Endothelial cell (in vitro differentiated cells): ENCODE measurements around the gene PHAX. TPM values are rescaled to one million over a fixed set of nuclear protein-coding genes. Genes with fewer than 3 reads are reported as not detected.
"Not testable (repeated sequence)": the region's sequence is repeated elsewhere in the genome, so short reads cannot be mapped to it uniquely, and the experiment has no call there.

ENCODE experiments used
- DNase-seq: peaks from one replicate; pipeline ENCODE4 v3.0.0; 2021; ENCODE audit warnings: low spot score
- H3K27ac Mint-ChIP-seq: one replicate; pipeline ENCODE4 v1.8.0; 2021; ENCODE audit warnings: mixed read lengths, inconsistent platforms; ENCODE audit not compliant: unreplicated experiment
- H3K27me3 Mint-ChIP-seq: one replicate; pipeline ENCODE4 v1.8.0; 2021; ENCODE audit warnings: mild to moderate bottlenecking, moderate library complexity, mixed read lengths, inconsistent platforms; ENCODE audit not compliant: unreplicated experiment
- H3K36me3 Mint-ChIP-seq: one replicate; pipeline ENCODE4 v1.8.0; 2021; ENCODE audit warnings: mild to moderate bottlenecking, low read depth, mixed read lengths, inconsistent platforms; ENCODE audit not compliant: unreplicated experiment
- H3K4me1 Mint-ChIP-seq: one replicate; pipeline ENCODE4 v1.8.0; 2021; ENCODE audit warnings: mild to moderate bottlenecking, mixed read lengths, inconsistent platforms; ENCODE audit not compliant: unreplicated experiment
- H3K4me3 Mint-ChIP-seq: one replicate; pipeline ENCODE4 v1.8.0; 2021; ENCODE audit warnings: mild to moderate bottlenecking, mixed read lengths, inconsistent platforms; ENCODE audit not compliant: unreplicated experiment
- H3K9me3 Mint-ChIP-seq: one replicate; pipeline ENCODE4 v1.8.0; 2021; ENCODE audit warnings: mixed read lengths, inconsistent platforms; ENCODE audit not compliant: unreplicated experiment
- total RNA-seq: library from RNA; stranded (reverse); fragmentation: NEBNext Ultra II Directional; extraction: Animal tissue kit (Norgen Biotek cat#: 25700); gene quantifications from one replicate; pipeline ENCODE4 v1.2.1, GENCODE V29; 2021; ENCODE audit not compliant: unreplicated experiment
- TF ChIP-seq, protein P1 (sequence below): fragments of 200-600 bp; sonication (generic); IDR thresholded peaks from one replicate; pipeline ENCODE4 v1.5.0; 2021; ENCODE audit warnings: antibody characterized with exemption; ENCODE audit not compliant: unreplicated experiment

PHAX gene
- total RNA-seq, 1 donor from 2014 or later, result 33.4 TPM

- H3K27ac Mint-ChIP-seq, result no peak overlapping the region
- no peaks in the 10 kb centered on the region for H3K9me3 Mint-ChIP-seq
- no peak for DNase-seq
- H3K27me3 Mint-ChIP-seq, result no peaks in the 10 kb centered on the region
- no peak overlapping the region for H3K4me3 Mint-ChIP-seq
- H3K36me3 Mint-ChIP-seq, result no peaks in the 10 kb centered on the region
- no peaks in the 10 kb centered on the region for H3K4me1 Mint-ChIP-seq
- TF ChIP-seq, protein P1, sequence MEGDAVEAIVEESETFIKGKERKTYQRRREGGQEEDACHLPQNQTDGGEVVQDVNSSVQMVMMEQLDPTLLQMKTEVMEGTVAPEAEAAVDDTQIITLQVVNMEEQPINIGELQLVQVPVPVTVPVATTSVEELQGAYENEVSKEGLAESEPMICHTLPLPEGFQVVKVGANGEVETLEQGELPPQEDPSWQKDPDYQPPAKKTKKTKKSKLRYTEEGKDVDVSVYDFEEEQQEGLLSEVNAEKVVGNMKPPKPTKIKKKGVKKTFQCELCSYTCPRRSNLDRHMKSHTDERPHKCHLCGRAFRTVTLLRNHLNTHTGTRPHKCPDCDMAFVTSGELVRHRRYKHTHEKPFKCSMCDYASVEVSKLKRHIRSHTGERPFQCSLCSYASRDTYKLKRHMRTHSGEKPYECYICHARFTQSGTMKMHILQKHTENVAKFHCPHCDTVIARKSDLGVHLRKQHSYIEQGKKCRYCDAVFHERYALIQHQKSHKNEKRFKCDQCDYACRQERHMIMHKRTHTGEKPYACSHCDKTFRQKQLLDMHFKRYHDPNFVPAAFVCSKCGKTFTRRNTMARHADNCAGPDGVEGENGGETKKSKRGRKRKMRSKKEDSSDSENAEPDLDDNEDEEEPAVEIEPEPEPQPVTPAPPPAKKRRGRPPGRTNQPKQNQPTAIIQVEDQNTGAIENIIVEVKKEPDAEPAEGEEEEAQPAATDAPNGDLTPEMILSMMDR, result no peak
Measured at GRCh38 chr5:126651013-126651577, 50.3 kb downstream of the PHAX start.

DNA sequence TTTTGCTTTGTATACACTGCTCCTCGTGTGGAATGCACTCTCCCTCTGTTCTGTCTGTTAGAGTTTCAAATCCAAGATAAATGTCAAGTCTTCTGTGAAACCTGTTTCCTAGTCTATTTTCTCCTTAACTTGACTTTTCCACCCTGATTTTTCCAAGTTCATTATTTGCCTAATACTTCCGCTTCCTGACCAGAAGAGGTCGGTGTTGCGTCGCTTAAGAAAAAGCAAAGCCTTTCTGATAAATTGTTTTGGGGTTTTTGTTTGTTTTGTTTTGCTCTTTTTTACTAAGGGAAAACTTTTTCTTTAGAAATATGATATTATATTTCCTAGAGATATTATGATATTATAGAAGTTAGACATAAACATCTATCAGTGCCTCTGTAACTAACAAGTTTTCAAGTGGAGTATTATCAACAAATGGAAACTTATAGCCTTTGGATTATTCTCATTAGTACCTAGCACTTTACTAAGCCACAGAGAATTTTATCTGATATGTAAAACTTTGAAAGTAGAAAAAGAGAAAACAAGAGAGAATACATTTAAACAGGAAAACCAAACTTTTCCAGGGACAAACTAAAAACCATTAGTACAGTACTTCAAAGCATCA, 55.8 kb downstream of the PHAX start:
- Mint-ChIP-seq H3K4me3 (no peak overlapping the region), H3K36me3 (no peaks in the 10 kb centered on the region), H3K9me3 (no peaks in the 10 kb centered on the region), H3K27me3 (peaks cover 4% of the 10 kb centered on the region), H3K4me1 (peaks cover 2% of the 10 kb centered on the region), H3K27ac (no peak overlapping the region)
- TF ChIP-seq, protein P1, result peak; percentile 86
- DNase-seq, result no peak

DNA sequence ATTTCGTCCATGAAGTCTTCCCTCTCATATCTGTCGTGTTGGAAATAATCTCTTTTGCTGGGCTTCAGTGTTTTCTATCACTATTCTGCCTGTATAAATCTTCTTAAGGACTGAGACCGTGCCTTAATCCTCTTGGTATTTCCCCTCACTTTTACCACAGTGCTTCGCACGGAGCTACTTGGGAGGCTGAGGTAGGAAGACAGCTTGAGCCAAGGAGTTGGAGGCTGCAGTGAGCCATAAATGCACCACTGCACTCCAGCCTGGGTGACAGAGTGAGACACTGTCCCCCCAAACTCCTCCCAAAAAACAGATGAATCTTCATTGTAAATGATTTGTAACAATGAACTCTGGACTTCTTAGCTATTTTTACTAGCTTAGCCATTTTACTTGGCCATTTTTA, 57.8 kb downstream of the PHAX start:
- peak overlapping the region; percentile 44 for H3K27ac Mint-ChIP-seq
- H3K4me1 Mint-ChIP-seq, result peaks cover 2% of the 10 kb centered on the region
- DNase-seq, result no peak
- no peak overlapping the region for H3K4me3 Mint-ChIP-seq
- peaks cover 6% of the 10 kb centered on the region for H3K27me3 Mint-ChIP-seq
- H3K9me3 Mint-ChIP-seq, result no peaks in the 10 kb centered on the region
- no peaks in the 10 kb centered on the region for H3K36me3 Mint-ChIP-seq
- TF ChIP-seq, protein P1, result no peak

DNA sequence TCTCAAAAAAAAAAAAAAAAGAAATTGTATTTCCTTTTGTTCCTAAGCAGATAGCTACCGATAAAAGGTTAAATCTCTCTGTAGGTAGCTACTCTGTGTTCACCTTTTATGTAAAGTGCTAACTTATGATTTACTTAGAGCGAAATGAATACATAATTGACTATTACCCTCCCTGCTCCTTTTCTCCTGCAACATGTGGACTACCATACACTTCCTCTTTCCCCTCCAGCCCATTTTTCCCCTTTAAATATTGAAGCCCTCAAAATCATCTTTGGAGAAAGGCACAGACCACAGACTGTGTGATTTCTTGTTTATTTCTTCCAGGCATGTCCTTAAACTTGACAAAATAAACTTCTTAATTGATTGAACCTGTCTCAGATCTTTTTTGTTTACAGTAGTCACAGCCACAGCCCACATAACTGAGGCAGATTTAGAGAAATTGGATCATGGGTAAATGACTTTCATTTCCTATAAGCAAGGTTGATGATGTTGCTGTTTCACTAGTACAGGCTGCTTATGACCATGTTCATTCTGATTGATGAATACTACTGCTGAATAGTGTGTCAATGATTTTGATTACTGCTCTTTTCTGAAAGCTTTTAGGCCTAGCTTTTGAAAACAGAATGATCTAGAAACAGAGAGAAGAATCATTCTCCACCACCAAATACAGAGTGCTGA, 59.2 kb downstream of the PHAX start:
- DNase-seq, result no peak
- H3K4me3 Mint-ChIP-seq, result no peak overlapping the region
- H3K4me1 Mint-ChIP-seq, result peaks cover 2% of the 10 kb centered on the region
- H3K36me3 Mint-ChIP-seq, result no peaks in the 10 kb centered on the region
- H3K27ac Mint-ChIP-seq, result no peak overlapping the region
- H3K9me3 Mint-ChIP-seq, result no peaks in the 10 kb centered on the region
- TF ChIP-seq, protein P1, result no peak
- peaks cover 7% of the 10 kb centered on the region for H3K27me3 Mint-ChIP-seq

DNA sequence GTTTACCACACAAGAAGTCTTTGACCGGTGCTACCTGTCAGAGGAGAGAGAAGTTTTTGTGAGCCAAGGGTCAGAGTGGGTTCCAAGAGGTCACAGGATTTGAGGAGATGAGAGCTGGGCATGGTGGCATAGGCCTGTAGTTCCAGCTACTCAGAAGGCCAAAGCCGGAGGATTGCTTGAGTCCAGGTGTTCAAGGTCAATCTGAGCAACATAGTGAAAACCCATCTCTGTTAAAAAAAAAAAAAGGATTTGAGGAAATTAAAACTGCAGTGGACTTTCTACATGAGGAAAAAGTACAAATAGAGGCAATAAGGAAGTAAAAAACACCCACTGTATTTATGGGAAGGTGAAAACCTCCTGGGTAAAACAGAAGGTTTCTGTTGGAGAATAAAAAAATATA, 63.8 kb downstream of the PHAX start:
- DNase-seq, result no peak
- no peak overlapping the region for H3K4me3 Mint-ChIP-seq
- no peaks in the 10 kb centered on the region for H3K36me3 Mint-ChIP-seq
- no peaks in the 10 kb centered on the region for H3K9me3 Mint-ChIP-seq
- TF ChIP-seq, protein P1, result no peak
- H3K27me3 Mint-ChIP-seq, result peaks cover 5% of the 10 kb centered on the region
- H3K27ac Mint-ChIP-seq, result no peak overlapping the region
- H3K4me1 Mint-ChIP-seq, result no peaks in the 10 kb centered on the region

- not testable (repeated sequence) for H3K4me1 Mint-ChIP-seq, H3K36me3 Mint-ChIP-seq, H3K9me3 Mint-ChIP-seq, H3K27me3 Mint-ChIP-seq, DNase-seq, H3K4me3 Mint-ChIP-seq, H3K27ac Mint-ChIP-seq
Measured at GRCh38 chr5:126670109-126670508, 69.4 kb downstream of the PHAX start.

- H3K4me1 Mint-ChIP-seq, H3K27ac Mint-ChIP-seq, H3K4me3 Mint-ChIP-seq, H3K27me3 Mint-ChIP-seq, DNase-seq, H3K36me3 Mint-ChIP-seq, H3K9me3 Mint-ChIP-seq: not testable (repeated sequence)
Measured at GRCh38 chr5:126671681-126672080, 70.9 kb downstream of the PHAX start.
